Calu3 (cell line): ENCODE data around the gene NSF. TPM values are rescaled to one million over a fixed set of nuclear protein-coding genes. Genes with fewer than 3 reads are reported as not detected.

Experiments used
- BruUV-seq: library from RNA; stranded (reverse); fragments of 400-500 nt; replicated peaks from 2 replicates; lab custom pipeline; 2021; lab: Mats Ljungman, UMichigan
- CTCF ChIA-PET: fragments of 300-600 bp; sonication (Branson Sonifier 250); formaldehyde crosslinking; loops from one replicate; lab custom pipeline; 2022; ENCODE audit warnings: antibody characterized with exemption; lab: Charles Lee
- DNase-seq: peaks from one replicate; pipeline ENCODE4 v3.0.0; 2022
- H3K27ac Mint-ChIP-seq: one replicate; pipeline ENCODE4 v1.8.0; 2022; ENCODE audit warnings: mixed read lengths; ENCODE audit not compliant: unreplicated experiment
- H3K27me3 Mint-ChIP-seq: one replicate; pipeline ENCODE4 v1.8.0; 2022; ENCODE audit warnings: mixed read lengths; ENCODE audit not compliant: unreplicated experiment
- H3K36me3 Mint-ChIP-seq: one replicate; pipeline ENCODE4 v1.8.0; 2022; ENCODE audit warnings: mild to moderate bottlenecking, moderate library complexity, mixed read lengths; ENCODE audit not compliant: insufficient read depth, unreplicated experiment
- H3K4me1 Mint-ChIP-seq: one replicate; pipeline ENCODE4 v1.8.0; 2022; ENCODE audit warnings: mild to moderate bottlenecking, low read depth, mixed read lengths; ENCODE audit not compliant: unreplicated experiment
- H3K4me3 Mint-ChIP-seq: one replicate; pipeline ENCODE4 v1.8.0; 2022; ENCODE audit warnings: mild to moderate bottlenecking, low read depth, moderate library complexity, mixed read lengths; ENCODE audit not compliant: unreplicated experiment
- H3K9me3 Mint-ChIP-seq: one replicate; pipeline ENCODE4 v1.8.0; 2022; ENCODE audit warnings: low read depth, mixed read lengths; ENCODE audit not compliant: unreplicated experiment
- CTCF ChIP-seq: fragments of 200-600 bp; IDR thresholded peaks from one replicate; pipeline ENCODE4 v1.8.0; 2022; ENCODE audit warnings: antibody characterized with exemption; ENCODE audit not compliant: unreplicated experiment
- intact Hi-C: fragments of 100-400 bp; cut with micrococcal nuclease; formaldehyde crosslinking; loops from one replicate; pipeline ENCODE4 v1.10.0; 2022; ENCODE audit not compliant: unreplicated experiment
- total RNA-seq: library from RNA; stranded (reverse); gene quantifications from 2 replicates; pipeline ENCODE4 v1.2.3, GENCODE V29; 2022

Gene NSF
- total RNA-seq, 1 experiment from 2014 or later, result 79.0 TPM

GRCh38 chr17:46794318-46794717, 203.8 kb downstream of the NSF start:
- Mint-ChIP-seq H3K4me3 (no peak overlapping the region), H3K27me3 (peaks cover 86% of the 10 kb centered on the region), H3K9me3 (no peaks in the 10 kb centered on the region), H3K36me3 (no peaks in the 10 kb centered on the region), H3K4me1 (peaks cover 12% of the 10 kb centered on the region), H3K27ac (no peak overlapping the region)
- no TSS peak for BruUV-seq
- intact Hi-C loops, result no loop called here
- CTCF ChIA-PET, result interaction anchor here (1.0 kb wide), 1 partner anchor 18 kb away, joined by 5 read pairs; no protein-coding TSS in a partner anchor
- no peak for DNase-seq
- TF ChIP-seq CTCF, result no peak

GRCh38 chr17:46795379-46795952, 205.0 kb downstream of the NSF start:
- peak overlapping the region; percentile 18 for H3K4me3 Mint-ChIP-seq
- no peak overlapping the region for H3K27ac Mint-ChIP-seq
- no peak for TF ChIP-seq CTCF
- no peaks in the 10 kb centered on the region for H3K9me3 Mint-ChIP-seq
- H3K27me3 Mint-ChIP-seq, result peaks cover 82% of the 10 kb centered on the region
- CTCF ChIA-PET, result interaction anchor here (0.6 kb wide), 1 partner anchor 91 kb away, joined by 3 read pairs; no protein-coding TSS in a partner anchor
- no peaks in the 10 kb centered on the region for H3K36me3 Mint-ChIP-seq
- no TSS peak for BruUV-seq
- intact Hi-C loops, result no loop called here
- peak; percentile 62 for DNase-seq
- peaks cover 12% of the 10 kb centered on the region for H3K4me1 Mint-ChIP-seq

- intact Hi-C loops, result no loop called here
- H3K27ac Mint-ChIP-seq, result no peak overlapping the region
- no peak for DNase-seq
- CTCF ChIA-PET, result no interaction called here
- no peaks in the 10 kb centered on the region for H3K36me3 Mint-ChIP-seq
- H3K27me3 Mint-ChIP-seq, result peaks cover 82% of the 10 kb centered on the region
- H3K4me3 Mint-ChIP-seq, result peak overlapping the region; percentile 18
- no peak for TF ChIP-seq CTCF
- no peaks in the 10 kb centered on the region for H3K9me3 Mint-ChIP-seq
- BruUV-seq, result no TSS peak
- peaks cover 12% of the 10 kb centered on the region for H3K4me1 Mint-ChIP-seq
These were observed 205.6 kb downstream of the NSF start for GRCh38 chr17:46796084-46796483.

- Mint-ChIP-seq H3K4me3 (no peak overlapping the region), H3K9me3 (no peaks in the 10 kb centered on the region), H3K27me3 (peaks cover 82% of the 10 kb centered on the region), H3K27ac (no peak overlapping the region), H3K4me1 (peaks cover 12% of the 10 kb centered on the region), H3K36me3 (no peaks in the 10 kb centered on the region)
- no peak for TF ChIP-seq CTCF
- intact Hi-C loops, result no loop called here
- no TSS peak for BruUV-seq
- no peak for DNase-seq
- CTCF ChIA-PET, result interaction anchor here (0.9 to 1.2 kb wide), 2 partner anchors 12 to 13 kb away, joined by 3 to 5 read pairs; no protein-coding TSS in a partner anchor
These were observed 206.1 kb downstream of the NSF start for GRCh38 chr17:46796524-46796923.
